ENCODE data around the gene PUM1.

DNA sequence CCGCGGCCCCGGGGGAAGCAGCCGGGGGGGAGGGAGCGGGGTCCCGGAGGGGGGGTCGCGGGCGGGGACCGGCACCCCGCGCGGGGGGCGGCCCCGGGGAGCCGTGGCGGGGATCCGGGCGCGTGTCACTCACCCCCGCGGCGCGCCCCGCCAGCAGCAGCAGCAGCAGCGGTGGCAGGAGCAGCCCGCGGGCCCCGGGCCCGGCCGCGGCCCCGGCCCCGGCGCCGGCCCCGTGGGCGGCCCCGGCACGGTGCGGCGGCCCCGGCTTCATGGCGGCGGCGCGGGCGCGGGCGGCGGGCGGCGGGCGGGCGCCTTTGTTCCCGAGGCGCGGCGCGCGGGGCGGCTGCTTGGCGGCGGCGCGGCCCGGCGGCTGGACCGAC, 157.2 kb downstream of the PUM1 start:
- TF ChIP-seq CTCF (conservative IDR thresholded peaks at IDR 0.05 in 1 of 2, IDR thresholded peaks at IDR 0.05 in 1 of 2; ENCODE audit: extremely low read depth in 1 of 2, insufficient read depth in 1 of 2, low read depth in 1 of 2, low read length in 2 of 2) = no peak
- TF ChIP-seq EZH2 (IDR thresholded peaks at IDR 0.05; ENCODE audit: borderline replicate concordance, low read length) = no peak
